GM18519 (cell line): ENCODE measurements around the gene ERC2.
A peak's percentile ranks its signal among the peaks of the same experiment; 100 is the strongest.

Experiments used
- ATAC-seq: cut with Tn5 transposase; IDR thresholded peaks from one replicate; pipeline ENCODE4 v1.9.1; 2021; ENCODE audit warnings: mild to moderate bottlenecking, moderate library complexity; ENCODE audit not compliant: unreplicated experiment, low FRiP score

ERC2 gene

GRCh38 chr3:55735976-55736375, 732.3 kb downstream of the ERC2 start:
- no peak for ATAC-seq

- no peak for ATAC-seq
Observed at GRCh38 chr3:55731741-55732140, 736.5 kb downstream of the ERC2 start.

- no peak for ATAC-seq
Observed at GRCh38 chr3:55729546-55729945, 738.7 kb downstream of the ERC2 start.

GRCh38 chr3:55728461-55729100, 739.7 kb downstream of the ERC2 start:
- ATAC-seq, result no peak

- no peak for ATAC-seq
Observed at GRCh38 chr3:55726501-55726775, 741.8 kb downstream of the ERC2 start.

- ATAC-seq, result no peak
Observed at GRCh38 chr3:55725681-55726500, 742.4 kb downstream of the ERC2 start.

- peak; percentile 59 for ATAC-seq
Observed at GRCh38 chr3:55724821-55725220, 743.4 kb downstream of the ERC2 start.

- ATAC-seq, result no peak
Observed at GRCh38 chr3:55724407-55724784, 743.9 kb downstream of the ERC2 start.

- ATAC-seq, result no peak
Observed at GRCh38 chr3:55723653-55724406, 744.4 kb downstream of the ERC2 start.

- ATAC-seq, result no peak
Observed at GRCh38 chr3:55721716-55722484, 746.4 kb downstream of the ERC2 start.

GRCh38 chr3:55720614-55721013, 747.7 kb downstream of the ERC2 start:
- peak; percentile 31 for ATAC-seq

- no peak for ATAC-seq
Observed at GRCh38 chr3:55719508-55719907, 748.8 kb downstream of the ERC2 start.

GRCh38 chr3:55719006-55719405, 749.3 kb downstream of the ERC2 start:
- no peak for ATAC-seq

- ATAC-seq, result no peak
Observed at GRCh38 chr3:55718521-55718921, 749.7 kb downstream of the ERC2 start.

- ATAC-seq, result no peak
Observed at GRCh38 chr3:55718074-55718473, 750.2 kb downstream of the ERC2 start.

GRCh38 chr3:55717481-55717880, 750.8 kb downstream of the ERC2 start:
- ATAC-seq, result no peak

GRCh38 chr3:55716611-55717225, 751.5 kb downstream of the ERC2 start:
- no peak for ATAC-seq

GRCh38 chr3:55716044-55716443, 752.2 kb downstream of the ERC2 start:
- ATAC-seq, result no peak

GRCh38 chr3:55714057-55714456, 754.2 kb downstream of the ERC2 start:
- ATAC-seq, result no peak

- ATAC-seq, result no peak
Observed at GRCh38 chr3:55711646-55712045, 756.6 kb downstream of the ERC2 start.
